NB4 (cell line): ENCODE measurements around the gene PHACTR1.

ENCODE experiments used
- DNase-seq: peaks from one replicate; pipeline ENCODE4 v3.0.0; 2010; ENCODE audit warnings: low read depth
- H3K4me3 ChIP-seq: one replicate; pipeline ENCODE4 v1.5.1; 2011; ENCODE audit warnings: mild to moderate bottlenecking, low read depth, low read length, moderate library complexity
- CTCF ChIP-seq: IDR thresholded peaks from one replicate; pipeline ENCODE4 v1.5.1; 2012; ENCODE audit warnings: low read depth, low read length
- MAX ChIP-seq: IDR thresholded peaks from 2 replicates; pipeline ENCODE4 v1.6.1; 2011; ENCODE audit warnings: low read depth, low read length
- MYC ChIP-seq: IDR thresholded peaks from 2 replicates; pipeline ENCODE4 v1.6.1; 2011; ENCODE audit warnings: low read depth, low read length
- POLR2A ChIP-seq: IDR thresholded peaks from 2 replicates; pipeline ENCODE4 v1.6.1; 2011; ENCODE audit warnings: mild to moderate bottlenecking; ENCODE audit not compliant: insufficient read length; ENCODE audit errors: extremely low read depth

Gene PHACTR1

GRCh38 chr6:13195803-13196202 is 479.2 kb downstream of the PHACTR1 start:
- H3K4me3 ChIP-seq: no peak overlapping the region
- TF ChIP-seq MYC (no peak), POLR2A (no peak), MAX (no peak), CTCF (no peak)
- no peak for DNase-seq

GRCh38 chr6:13198168-13198567 is 481.6 kb downstream of the PHACTR1 start:
- no peak overlapping the region for H3K4me3 ChIP-seq
- TF ChIP-seq MAX (no peak), POLR2A (no peak), CTCF (no peak), MYC (no peak)
- no peak for DNase-seq

GRCh38 chr6:13201336-13201735 is 484.8 kb downstream of the PHACTR1 start:
- H3K4me3 ChIP-seq: no peak overlapping the region
- no peak for DNase-seq
- no peak for TF ChIP-seq MAX
- TF ChIP-seq CTCF: no peak
- no peak for TF ChIP-seq POLR2A

- DNase-seq: peak; percentile 9
- no peak overlapping the region for H3K4me3 ChIP-seq
- TF ChIP-seq CTCF (no peak), MYC (no peak)
These were observed 486.6 kb downstream of the PHACTR1 start for GRCh38 chr6:13203145-13203544.

GRCh38 chr6:13205106-13205505 is 488.5 kb downstream of the PHACTR1 start:
- DNase-seq: no peak
- no peak overlapping the region for H3K4me3 ChIP-seq
- TF ChIP-seq MYC (no peak), MAX (no peak), POLR2A (no peak), CTCF (no peak)

GRCh38 chr6:13212096-13212495 is 495.5 kb downstream of the PHACTR1 start:
- no peak overlapping the region for H3K4me3 ChIP-seq
- DNase-seq: no peak
- TF ChIP-seq POLR2A: no peak
- no peak for TF ChIP-seq MYC
- no peak for TF ChIP-seq CTCF
- no peak for TF ChIP-seq MAX
